Caco-2 (cell line): ENCODE measurements around the gene GRIK4. TPM values are rescaled to one million over a fixed set of nuclear protein-coding genes. Genes with fewer than 3 reads are reported as not detected.
"Not testable (repeated sequence)": the region's sequence is repeated elsewhere in the genome, so short reads cannot be mapped to it uniquely, and the experiment has no call there.

ENCODE experiments used
- BruUV-seq: library from RNA; stranded (reverse); fragments of 400-500 nt; replicated peaks from 2 replicates; lab custom pipeline; 2021; lab: Mats Ljungman, UMichigan
- CTCF ChIA-PET: fragments of 300-600 bp; sonication (Branson Sonifier 250); formaldehyde crosslinking; loops from one replicate; lab custom pipeline; 2022; ENCODE audit warnings: antibody characterized with exemption; lab: Charles Lee
- POLR2A ChIA-PET: fragments of 300-600 bp; sonication (Branson Sonifier 250); formaldehyde crosslinking; loops from one replicate; lab custom pipeline; 2022; ENCODE audit warnings: antibody characterized with exemption; lab: Charles Lee
- DNase-seq, 2 experiments: peaks; one replicate each; pipeline versions ENCODE4 v3.0.0 to v3.0.0-alpha.2; 2020 to 2022
- H3K27me3 ChIP-seq: replicated peaks from 2 replicates; pipeline ENCODE4 v1.6.0; 2011; ENCODE audit warnings: low read length; ENCODE audit not compliant: control insufficient read depth, insufficient read depth
- H3K36me3 ChIP-seq: 2 replicates; pipeline ENCODE4 v1.5.1; 2011; ENCODE audit warnings: low read length; ENCODE audit not compliant: control insufficient read depth, insufficient read depth
- H3K4me1 ChIP-seq: fragments of 250-450 bp; sonication (Bioruptor Pico); 2 replicates; pipeline ENCODE4 v1.5.1; 2020; ENCODE audit warnings: mild to moderate bottlenecking
- H3K4me3 ChIP-seq: 2 replicates; pipeline ENCODE4 v1.5.1; 2011; ENCODE audit warnings: low read depth, mild to moderate bottlenecking, control low read depth, low read length
- H3K9me3 ChIP-seq: fragments of 250-450 bp; sonication (Bioruptor Pico); 2 replicates; pipeline ENCODE4 v1.5.1; 2020; ENCODE audit warnings: mild to moderate bottlenecking, moderate library complexity
- H3K27ac Mint-ChIP-seq: one replicate; pipeline ENCODE4 v1.8.0; 2022; ENCODE audit warnings: mixed read lengths; ENCODE audit not compliant: unreplicated experiment
- H3K27me3 Mint-ChIP-seq: one replicate; pipeline ENCODE4 v1.8.0; 2022; ENCODE audit warnings: mixed read lengths; ENCODE audit not compliant: insufficient read depth, unreplicated experiment
- H3K36me3 Mint-ChIP-seq: one replicate; pipeline ENCODE4 v1.8.0; 2022; ENCODE audit warnings: mild to moderate bottlenecking, mixed read lengths; ENCODE audit not compliant: insufficient read depth, unreplicated experiment
- H3K4me1 Mint-ChIP-seq: one replicate; pipeline ENCODE4 v1.8.0; 2022; ENCODE audit warnings: low read depth, mixed read lengths; ENCODE audit not compliant: unreplicated experiment
- H3K4me3 Mint-ChIP-seq: one replicate; pipeline ENCODE4 v1.8.0; 2022; ENCODE audit warnings: mild to moderate bottlenecking, moderate library complexity, mixed read lengths; ENCODE audit not compliant: unreplicated experiment
- H3K9me3 Mint-ChIP-seq: one replicate; pipeline ENCODE4 v1.8.0; 2022; ENCODE audit warnings: mixed read lengths; ENCODE audit not compliant: unreplicated experiment
- intact Hi-C: fragments of 100-400 bp; cut with micrococcal nuclease; formaldehyde crosslinking; loops from one replicate; pipeline ENCODE4 v1.10.0; 2022; ENCODE audit not compliant: unreplicated experiment
- total RNA-seq: library from RNA; stranded (reverse); gene quantifications from 2 replicates; pipeline ENCODE4 v1.2.3, GENCODE V29; 2022
- TF ChIP-seq, protein P1 (sequence below), 2 experiments: fragments of 200-600 bp in 1 of 2; IDR thresholded peaks; 1 replicate in 1 of 2; 2 replicates in 1 of 2; pipeline versions ENCODE4 v1.5.1 to v1.8.0; 2011 to 2022; ENCODE audit warnings: antibody characterized with exemption in 1 of 2, control low read depth in 1 of 2, inconsistent platforms in 1 of 2, low read depth in 1 of 2, low read length in 1 of 2, mild to moderate bottlenecking in 1 of 2, moderate library complexity in 1 of 2; ENCODE audit not compliant: insufficient read depth in 1 of 2, severe bottlenecking in 1 of 2, unreplicated experiment in 1 of 2

The GRIK4 gene
- total RNA-seq, 1 experiment from 2014 or later = 2.0 TPM

DNA sequence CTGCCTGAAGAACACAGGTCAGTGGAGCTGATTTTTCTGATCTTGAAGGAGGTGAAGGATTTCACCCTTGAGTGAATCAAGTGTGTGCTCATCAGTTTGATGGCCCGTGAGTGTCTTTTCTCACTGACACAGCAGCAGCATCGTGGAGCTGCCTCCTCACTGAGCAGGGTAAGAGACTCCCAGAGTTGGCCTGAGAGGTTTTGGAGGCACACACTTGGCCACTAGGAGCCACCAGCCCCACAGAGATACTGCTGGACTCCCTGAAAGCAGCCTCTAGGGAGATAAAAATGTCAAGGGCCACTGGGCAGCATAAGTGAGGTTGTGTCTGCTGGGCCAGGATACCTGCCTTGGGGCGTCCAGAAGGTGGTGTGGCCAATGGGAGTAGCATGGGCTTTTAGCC is 245.4 kb downstream of the GRIK4 start:
- Mint-ChIP-seq H3K9me3 (no peaks in the 10 kb centered on the region), H3K27ac (no peak overlapping the region), H3K36me3 (no peaks in the 10 kb centered on the region), H3K4me1 (no peaks in the 10 kb centered on the region), H3K27me3 (peaks cover 2% of the 10 kb centered on the region), H3K4me3 (no peak overlapping the region)
- no peak overlapping the region for H3K4me3 ChIP-seq
- POLR2A ChIA-PET = no interaction called here
- BruUV-seq = no TSS peak
- CTCF ChIA-PET = interaction anchor here (1.0 to 1.3 kb wide), 3 partner anchors 10 to 196 kb away, joined by 3 read pairs; no protein-coding TSS in a partner anchor
- no peaks in the 10 kb centered on the region for H3K27me3 ChIP-seq
- intact Hi-C loops = no loop called here
- H3K4me1 ChIP-seq = no peaks in the 10 kb centered on the region
- H3K36me3 ChIP-seq = no peaks in the 10 kb centered on the region
- TF ChIP-seq, protein P1, sequence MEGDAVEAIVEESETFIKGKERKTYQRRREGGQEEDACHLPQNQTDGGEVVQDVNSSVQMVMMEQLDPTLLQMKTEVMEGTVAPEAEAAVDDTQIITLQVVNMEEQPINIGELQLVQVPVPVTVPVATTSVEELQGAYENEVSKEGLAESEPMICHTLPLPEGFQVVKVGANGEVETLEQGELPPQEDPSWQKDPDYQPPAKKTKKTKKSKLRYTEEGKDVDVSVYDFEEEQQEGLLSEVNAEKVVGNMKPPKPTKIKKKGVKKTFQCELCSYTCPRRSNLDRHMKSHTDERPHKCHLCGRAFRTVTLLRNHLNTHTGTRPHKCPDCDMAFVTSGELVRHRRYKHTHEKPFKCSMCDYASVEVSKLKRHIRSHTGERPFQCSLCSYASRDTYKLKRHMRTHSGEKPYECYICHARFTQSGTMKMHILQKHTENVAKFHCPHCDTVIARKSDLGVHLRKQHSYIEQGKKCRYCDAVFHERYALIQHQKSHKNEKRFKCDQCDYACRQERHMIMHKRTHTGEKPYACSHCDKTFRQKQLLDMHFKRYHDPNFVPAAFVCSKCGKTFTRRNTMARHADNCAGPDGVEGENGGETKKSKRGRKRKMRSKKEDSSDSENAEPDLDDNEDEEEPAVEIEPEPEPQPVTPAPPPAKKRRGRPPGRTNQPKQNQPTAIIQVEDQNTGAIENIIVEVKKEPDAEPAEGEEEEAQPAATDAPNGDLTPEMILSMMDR (IDR thresholded peaks at IDR 0.05; ENCODE audit: insufficient read depth in 1 of 2, low read depth in 1 of 2, low read length in 1 of 2, severe bottlenecking in 1 of 2, unreplicated experiment in 1 of 2) = peak; percentile 22 to 58
- H3K9me3 ChIP-seq = no peaks in the 10 kb centered on the region
- peak in 1 of 2 experiments; percentile 48 for DNase-seq

- Histone ChIP-seq H3K36me3 (no peaks in the 10 kb centered on the region), H3K9me3 (peaks cover 4% of the 10 kb centered on the region; the same call in 1 of the 2 replicates), H3K4me1 (no peaks in the 10 kb centered on the region), H3K4me3 (no peak overlapping the region), H3K27me3 (no peaks in the 10 kb centered on the region)
- no TSS peak for BruUV-seq
- POLR2A ChIA-PET = no interaction called here
- no peaks in the 10 kb centered on the region for H3K36me3 Mint-ChIP-seq
- H3K4me3 Mint-ChIP-seq = no peak overlapping the region
- TF ChIP-seq, protein P1 (IDR thresholded peaks at IDR 0.05; ENCODE audit: insufficient read depth in 1 of 2, low read depth in 1 of 2, low read length in 1 of 2, severe bottlenecking in 1 of 2, unreplicated experiment in 1 of 2) = no peak
- CTCF ChIA-PET = no interaction called here
- H3K27me3 Mint-ChIP-seq = peaks cover 6% of the 10 kb centered on the region
- no peak for DNase-seq
- intact Hi-C loops = no loop called here
- H3K9me3 Mint-ChIP-seq = no peaks in the 10 kb centered on the region
- no peak overlapping the region for H3K27ac Mint-ChIP-seq
- no peaks in the 10 kb centered on the region for H3K4me1 Mint-ChIP-seq
Observed at GRCh38 chr11:120759046-120759445, 247.5 kb downstream of the GRIK4 start.

DNA sequence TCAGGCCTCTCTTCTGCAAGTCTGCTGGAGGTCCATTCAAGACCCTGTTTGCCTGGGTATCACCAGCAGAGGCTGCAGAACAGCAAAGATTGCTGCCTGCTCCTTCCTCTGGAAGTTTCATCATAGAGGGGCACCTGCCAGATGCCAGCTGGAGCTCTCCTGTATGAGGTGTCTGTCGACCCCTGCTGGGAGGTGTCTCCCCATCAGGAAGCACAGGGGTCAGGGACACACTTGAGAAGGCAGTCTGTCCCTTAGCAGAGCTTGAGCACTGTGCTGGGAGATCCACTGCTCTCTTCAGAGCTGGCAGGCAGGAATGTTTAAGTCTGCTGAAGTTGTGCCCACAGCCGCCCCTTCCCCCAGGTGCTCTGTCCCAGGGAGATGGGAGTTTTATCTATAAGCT is 254.2 kb downstream of the GRIK4 start:
- H3K9me3 ChIP-seq = peaks cover 24% of the 10 kb centered on the region
- H3K27me3 Mint-ChIP-seq, CTCF ChIA-PET, H3K4me3 Mint-ChIP-seq, H3K36me3 ChIP-seq, intact Hi-C loops, H3K36me3 Mint-ChIP-seq, H3K4me3 ChIP-seq, DNase-seq, H3K27ac Mint-ChIP-seq, H3K4me1 ChIP-seq, H3K27me3 ChIP-seq, BruUV-seq, POLR2A ChIA-PET, H3K4me1 Mint-ChIP-seq: not testable (repeated sequence)
- H3K9me3 Mint-ChIP-seq = peaks cover 13% of the 10 kb centered on the region

GRCh38 chr11:120766318-120766717 is 254.8 kb downstream of the GRIK4 start:
- Histone ChIP-seq H3K4me1 (no peaks in the 10 kb centered on the region), H3K27me3 (no peaks in the 10 kb centered on the region; the same call in 1 of the 2 replicates), H3K4me3 (no peak overlapping the region), H3K36me3 (no peaks in the 10 kb centered on the region), H3K9me3 (peaks cover 24% of the 10 kb centered on the region)
- peaks cover 13% of the 10 kb centered on the region for H3K9me3 Mint-ChIP-seq
- H3K27ac Mint-ChIP-seq = no peak overlapping the region
- peaks cover 10% of the 10 kb centered on the region for H3K27me3 Mint-ChIP-seq
- DNase-seq = no peak
- TF ChIP-seq, protein P1 (IDR thresholded peaks at IDR 0.05; ENCODE audit: insufficient read depth in 1 of 2, low read depth in 1 of 2, low read length in 1 of 2, severe bottlenecking in 1 of 2, unreplicated experiment in 1 of 2) = no peak
- BruUV-seq = no TSS peak
- POLR2A ChIA-PET = no interaction called here
- no peaks in the 10 kb centered on the region for H3K36me3 Mint-ChIP-seq
- no peaks in the 10 kb centered on the region for H3K4me1 Mint-ChIP-seq
- H3K4me3 Mint-ChIP-seq = no peak overlapping the region
- intact Hi-C loops = no loop called here
- CTCF ChIA-PET = no interaction called here
